ENCODE results near the gene PICALM. TPM values are rescaled to one million over a fixed set of nuclear protein-coding genes. Genes with fewer than 3 reads are reported as not detected.

The PICALM gene
- total and polyA plus RNA-seq, 2 of the 8 experiments (the other 6 are each of a cell fraction or from before 2014, with no cell fraction given), result 69.4 to 71.3 TPM

DNA sequence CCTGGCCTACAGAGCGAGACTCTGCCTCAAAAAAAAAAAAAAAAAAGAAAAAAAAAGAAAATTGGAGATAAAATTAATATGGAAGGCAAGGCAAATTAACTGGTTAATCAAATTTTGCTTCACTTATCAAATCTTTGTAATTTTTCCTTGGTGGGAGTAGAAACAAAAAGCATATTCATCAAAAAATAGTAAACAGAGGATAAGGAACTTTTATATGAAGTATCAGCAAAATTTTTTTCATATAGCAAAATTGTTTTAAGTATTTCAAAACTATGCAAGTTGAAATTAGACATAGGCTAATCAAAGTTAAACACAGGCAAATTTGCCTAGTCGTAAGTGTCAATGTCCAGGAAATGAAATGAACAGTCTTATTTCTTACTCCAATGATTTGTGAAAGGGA is 33.0 kb downstream of the PICALM start:
- Histone ChIP-seq H4K8ac (ENCODE audit: extremely low read depth, insufficient read depth, low read length) (no peak overlapping the region), H2AFZ (ENCODE audit: low read length) (no peak overlapping the region), H2BK20ac (ENCODE audit: low read length) (no peak overlapping the region), H3K56ac (replicated peaks; ENCODE audit: insufficient read length, low read depth, low read length) (no peak overlapping the region), H2BK15ac (ENCODE audit: low read length) (no peak overlapping the region), H3K27ac (ENCODE audit: low read depth, low read length) (no peak overlapping the region), H4K5ac (ENCODE audit: insufficient read length, low read depth, low read length) (no peak overlapping the region), H2BK5ac (ENCODE audit: low read depth, low read length) (no peak overlapping the region), H3K18ac (ENCODE audit: extremely low read depth, low read length) (no peak overlapping the region), H4K91ac (replicated peaks; ENCODE audit: insufficient read length, low read length) (no peak overlapping the region), H3K4ac (replicated peaks; ENCODE audit: insufficient read length, low read depth, low read length) (no peak overlapping the region), H3K4me3 (ENCODE audit: extremely low read depth in 1 of 4, insufficient read depth in 2 of 4, low read depth in 3 of 4, low read length in 4 of 4) (no peak overlapping the region), H3K9ac (replicated peaks in 1 of 4; ENCODE audit: extremely low read depth in 1 of 4, low read depth in 3 of 4, low read length in 3 of 4) (no peak overlapping the region), H3K4me1 (replicated peaks in 1 of 4; ENCODE audit: control insufficient read depth in 3 of 4, insufficient read depth in 4 of 4, low read length in 3 of 4) (no peaks in the 10 kb centered on the region; a peak in 1 of 7 replicates), H2AK5ac (ENCODE audit: low read depth, low read length) (no peak overlapping the region), H3K79me1 (ENCODE audit: low read depth, low read length) (no peaks in the 10 kb centered on the region; the same call in 1 of the 2 replicates), H2BK12ac (ENCODE audit: low read depth, low read length) (no peak overlapping the region), H3K36me3 (ENCODE audit: control insufficient read depth in 2 of 4, insufficient read depth in 4 of 4, low read length in 3 of 4) (no peaks in the 10 kb centered on the region; a peak in 1 of 8 replicates), H2BK120ac (replicated peaks; ENCODE audit: low read depth, low read length) (no peak overlapping the region), H3K9me3 (ENCODE audit: insufficient read depth in 2 of 2, low read depth in 1 of 2, low read length in 1 of 2) (no peaks in the 10 kb centered on the region), H3K23me2 (ENCODE audit: low read depth, low read length) (no peaks in the 10 kb centered on the region), H3K27me3 (replicated peaks in 1 of 4; ENCODE audit: control insufficient read depth in 3 of 4, extremely low read depth in 1 of 4, insufficient read depth in 3 of 4, low read length in 3 of 4) (no peaks in the 10 kb centered on the region), H4K20me1 (replicated peaks in 1 of 2; ENCODE audit: control insufficient read depth in 1 of 2, insufficient read depth in 2 of 2, low read length in 2 of 2) (peaks cover 0 to 2% of the 10 kb centered on the region in 2 experiments), H3K23ac (ENCODE audit: insufficient read length) (no peak overlapping the region), H3K4me2 (ENCODE audit: insufficient read depth in 1 of 2, low read depth in 2 of 2, low read length in 2 of 2) (no peak overlapping the region), H3K79me2 (ENCODE audit: control insufficient read depth in 1 of 2, insufficient read depth in 2 of 2, low read length in 2 of 2) (peaks cover 0 to 78% of the 10 kb centered on the region in 2 experiments; a peak in 2 of 4 replicates), H3K14ac (ENCODE audit: insufficient read length) (no peak overlapping the region)
- CTCF ChIA-PET (ENCODE audit: partially characterized antibody), result interaction anchor here (0.7 kb wide), 1 partner anchor 408 kb away, joined by 3 read pairs; the partner anchor contains the start of gene TMEM126B
- POLR2A ChIA-PET (ENCODE audit: partially characterized antibody), result no interaction called here
- FAIRE-seq (no peak), DNase-seq (ENCODE audit: low read depth in 1 of 2, low spot score in 2 of 2) (no peak)
- WGBS, 2 experiments (ENCODE audit: extremely low coverage in 1 of 2, insufficient coverage in 1 of 2, insufficient read length in 1 of 2, insufficient replicate concordance in 2 of 2, low coverage in 1 of 2, low lambda C conversion rate in 2 of 2, missing lambda C conversion rate in 1 of 2), result 90% methylated on average over 1 of the region's 2 CpGs; no CpG with 5 or more reads in 1 of the 2 experiments
- no peak for TF ChIP-seq POLR2A (IDR thresholded peaks at IDR 0.05; ENCODE audit: control extremely low read depth in 1 of 2, low read depth in 2 of 2, low read length in 2 of 2)
- TF ChIP-seq, protein P1, sequence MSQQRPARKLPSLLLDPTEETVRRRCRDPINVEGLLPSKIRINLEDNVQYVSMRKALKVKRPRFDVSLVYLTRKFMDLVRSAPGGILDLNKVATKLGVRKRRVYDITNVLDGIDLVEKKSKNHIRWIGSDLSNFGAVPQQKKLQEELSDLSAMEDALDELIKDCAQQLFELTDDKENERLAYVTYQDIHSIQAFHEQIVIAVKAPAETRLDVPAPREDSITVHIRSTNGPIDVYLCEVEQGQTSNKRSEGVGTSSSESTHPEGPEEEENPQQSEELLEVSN (IDR thresholded peaks at IDR 0.05), result no peak
- no peak for TF ChIP-seq FOSL1 (IDR thresholded peaks at IDR 0.05; ENCODE audit: insufficient read depth, low read depth, low read length)

Data from H1 (cell line).